HG02610 (cell line): ENCODE results near the gene LAMA5.

Experiments
- ATAC-seq: cut with Tn5 transposase; IDR thresholded peaks from one replicate; pipeline ENCODE4 v1.9.1; 2021; ENCODE audit warnings: mild to moderate bottlenecking, moderate library complexity; ENCODE audit not compliant: unreplicated experiment

LAMA5 gene

GRCh38 chr20:62274332-62274950 lies 92.7 kb downstream of the LAMA5 start:
- no peak for ATAC-seq

- ATAC-seq: no peak
These were observed 93.7 kb downstream of the LAMA5 start for GRCh38 chr20:62273416-62273815.

DNA sequence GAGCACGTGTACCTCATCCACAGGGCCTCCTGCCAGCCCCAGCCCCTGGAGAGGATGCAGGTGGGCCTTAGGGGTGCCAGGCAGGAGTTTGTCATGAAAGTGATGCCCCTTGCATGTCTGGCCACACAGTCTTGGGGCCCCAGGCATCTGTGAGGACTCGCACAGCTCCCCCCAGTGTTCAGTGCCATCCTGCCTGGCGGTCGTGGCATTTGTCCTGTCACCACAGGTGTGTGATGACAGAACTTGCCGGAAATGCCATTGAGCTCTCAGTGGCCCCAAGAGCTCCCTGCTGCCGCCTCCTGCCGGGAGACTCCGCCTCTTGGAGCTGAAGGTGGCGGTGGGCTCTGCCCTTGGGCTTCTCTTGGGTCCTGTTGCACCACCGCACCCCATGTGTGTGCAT lies 94.9 kb downstream of the LAMA5 start:
- ATAC-seq: no peak

DNA sequence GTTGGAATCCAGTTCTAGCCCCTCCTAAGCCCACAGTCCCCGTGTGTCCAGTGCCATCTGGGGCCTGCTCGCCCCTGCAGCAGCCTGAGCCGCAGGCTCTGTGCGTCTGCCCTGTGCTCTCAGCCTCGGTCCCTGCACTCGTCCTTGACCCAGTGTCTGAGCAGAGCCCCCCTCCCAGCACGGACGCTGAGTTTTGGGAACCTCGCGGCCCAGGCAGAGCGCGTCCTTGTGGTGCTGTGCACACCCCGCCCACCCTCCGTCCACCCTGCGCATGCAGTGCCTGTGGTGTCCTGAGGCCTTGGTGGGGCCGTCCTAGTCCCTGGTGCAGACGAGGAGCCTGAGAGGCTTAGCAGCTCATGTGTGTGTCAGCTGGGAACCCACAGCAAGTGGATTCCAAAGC lies 97.2 kb downstream of the LAMA5 start:
- ATAC-seq: no peak

GRCh38 chr20:62269378-62269777 lies 97.7 kb downstream of the LAMA5 start:
- no peak for ATAC-seq

- no peak for ATAC-seq
These were observed 98.7 kb downstream of the LAMA5 start for GRCh38 chr20:62268228-62268900.

- ATAC-seq: no peak
These were observed 99.6 kb downstream of the LAMA5 start for GRCh38 chr20:62267543-62267942.

- no peak for ATAC-seq
These were observed 100.3 kb downstream of the LAMA5 start for GRCh38 chr20:62266851-62267250.

DNA sequence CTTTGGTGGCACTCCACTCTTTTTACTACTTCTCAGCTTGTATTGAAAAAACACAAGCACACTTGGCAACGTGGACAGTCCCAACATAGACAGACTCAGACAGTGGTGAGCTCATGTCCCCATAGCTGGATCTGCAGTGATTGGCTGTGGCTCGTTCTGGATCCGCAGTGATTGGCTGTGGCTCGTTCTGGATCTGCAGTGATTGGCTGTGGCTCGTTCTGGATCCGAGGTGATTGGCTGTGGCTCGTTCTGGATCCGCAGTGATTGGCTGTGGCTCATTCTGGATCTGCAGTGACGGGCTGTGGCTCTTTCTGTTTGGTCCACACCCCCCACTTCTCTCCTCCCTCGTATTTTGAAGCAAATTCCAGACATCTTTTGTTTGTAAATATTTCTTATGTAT lies 100.8 kb downstream of the LAMA5 start:
- ATAC-seq: no peak

DNA sequence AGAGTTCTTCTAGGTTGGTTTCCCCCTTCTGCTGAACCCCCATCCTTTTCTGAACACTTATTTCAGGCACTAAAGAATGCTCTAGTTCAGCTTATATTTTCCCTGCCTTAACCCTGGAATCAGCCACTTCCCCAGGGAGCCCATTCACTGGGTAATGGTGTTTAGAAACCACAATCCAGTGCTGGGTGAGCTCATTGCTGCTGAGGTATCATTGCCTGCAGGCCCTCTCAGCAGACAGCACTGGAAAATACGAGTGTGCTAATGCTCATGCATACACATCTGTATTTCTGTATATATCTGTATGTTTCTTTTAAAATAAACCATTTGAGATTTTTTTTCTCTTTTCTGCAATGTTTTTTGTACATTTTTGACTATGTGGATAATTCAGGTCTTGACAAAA lies 101.7 kb downstream of the LAMA5 start:
- no peak for ATAC-seq

DNA sequence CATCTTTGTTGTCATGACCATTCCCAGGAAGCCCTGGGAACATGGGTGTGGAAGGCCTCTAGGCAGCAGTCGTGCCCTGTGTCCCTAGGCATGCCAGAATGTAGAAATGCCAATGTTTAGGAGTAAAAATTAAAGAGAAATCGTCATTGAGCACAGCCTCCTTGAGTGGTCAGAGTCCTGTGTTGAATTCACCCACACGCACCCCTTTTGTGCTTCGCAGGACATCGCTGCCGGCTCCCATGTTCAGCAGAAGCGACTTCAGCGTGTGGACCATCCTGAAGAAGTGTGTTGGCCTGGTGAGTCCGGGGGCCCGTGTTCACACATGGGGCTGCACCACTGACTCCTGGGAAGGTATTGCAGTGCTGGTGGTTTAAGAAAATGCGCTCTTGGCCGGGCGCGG lies 103.7 kb downstream of the LAMA5 start:
- ATAC-seq: no peak

DNA sequence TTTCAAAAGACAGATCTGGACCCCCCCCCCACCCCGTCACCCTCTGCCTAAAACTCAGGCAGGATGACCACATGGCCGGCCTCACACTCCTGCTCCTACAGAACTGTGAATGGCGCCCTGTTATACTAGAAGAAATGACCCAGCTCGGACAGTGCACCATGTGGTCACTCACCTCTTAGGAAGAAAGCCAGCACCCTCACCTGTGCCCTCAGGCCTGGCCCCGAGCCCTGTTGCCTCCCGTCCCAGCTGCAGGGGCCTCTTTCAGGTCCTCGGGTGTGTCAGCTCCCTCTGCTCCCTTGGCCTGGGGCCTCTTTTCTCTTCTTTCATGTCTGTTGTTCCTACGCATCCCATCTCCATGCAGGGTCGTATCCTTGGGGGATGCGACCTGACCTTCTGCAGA lies 105.0 kb downstream of the LAMA5 start:
- ATAC-seq: no peak

DNA sequence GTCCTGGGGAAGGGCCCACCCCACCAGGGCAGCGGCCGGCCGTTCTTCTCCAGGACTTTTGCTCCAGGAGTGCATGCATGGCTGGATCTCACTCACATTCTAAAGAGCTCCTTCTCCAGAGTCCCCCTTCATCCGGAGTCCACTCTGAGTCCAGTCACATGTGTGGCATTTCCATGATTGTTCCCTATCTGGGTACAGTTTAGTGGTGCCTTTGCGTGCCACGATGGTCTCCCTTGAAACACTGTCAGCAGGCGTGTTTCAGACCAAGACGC lies 107.9 kb downstream of the LAMA5 start:
- no peak for ATAC-seq
